Memory B cell (primary cell): Measurements from ENCODE around the gene ZNF785.

Experiments
- ATAC-seq: fragments of 150-1000 bp; cut with Tn5 transposase; 2 replicates; pipeline ENCODE4 v1.10.0; 2021; ENCODE audit warnings: low read depth, mild to moderate bottlenecking, moderate library complexity
- DNase-seq, 2 donors: peaks; one replicate each; pipeline ENCODE4 v3.0.0; 2022; ENCODE audit warnings: low spot score in 2 of 2
- H3K27ac Mint-ChIP-seq: one replicate; pipeline ENCODE4 v1.8.0; 2022; ENCODE audit warnings: mild to moderate bottlenecking, moderate library complexity, mixed read lengths
- H3K27me3 Mint-ChIP-seq: one replicate; pipeline ENCODE4 v1.8.0; 2022; ENCODE audit warnings: mixed read lengths
- H3K36me3 Mint-ChIP-seq: one replicate; pipeline ENCODE4 v1.8.0; 2022; ENCODE audit warnings: mild to moderate bottlenecking, mixed read lengths
- H3K4me1 Mint-ChIP-seq: one replicate; pipeline ENCODE4 v1.8.0; 2022; ENCODE audit warnings: mixed read lengths
- H3K4me3 Mint-ChIP-seq: one replicate; pipeline ENCODE4 v1.8.0; 2022; ENCODE audit warnings: mild to moderate bottlenecking, moderate library complexity, mixed read lengths
- H3K9me3 Mint-ChIP-seq: one replicate; pipeline ENCODE4 v1.8.0; 2022; ENCODE audit warnings: mixed read lengths

The ZNF785 gene

GRCh38 chr16:30533748-30534367, 51.6 kb downstream of the ZNF785 start:
- Mint-ChIP-seq H3K9me3 (no peaks in the 10 kb centered on the region), H3K4me1 (peaks cover 11% of the 10 kb centered on the region), H3K36me3 (no peaks in the 10 kb centered on the region), H3K27ac (peak overlapping the region; percentile 99), H3K27me3 (no peaks in the 10 kb centered on the region), H3K4me3 (peak overlapping the region; percentile 100)
- DNase-seq (peak in 1 of 2 donors; percentile 29), ATAC-seq (no peak)

GRCh38 chr16:30533146-30533522, 52.4 kb downstream of the ZNF785 start:
- peak overlapping the region; percentile 83 for H3K4me3 Mint-ChIP-seq
- H3K9me3 Mint-ChIP-seq, result no peaks in the 10 kb centered on the region
- H3K36me3 Mint-ChIP-seq, result no peaks in the 10 kb centered on the region
- peak overlapping the region; percentile 7 for H3K27ac Mint-ChIP-seq
- ATAC-seq (no peak), DNase-seq (no peak)
- peaks cover 15% of the 10 kb centered on the region for H3K4me1 Mint-ChIP-seq
- H3K27me3 Mint-ChIP-seq, result no peaks in the 10 kb centered on the region

- H3K4me1 Mint-ChIP-seq, result peaks cover 20% of the 10 kb centered on the region
- DNase-seq (no peak), ATAC-seq (no peak)
- no peak overlapping the region for H3K27ac Mint-ChIP-seq
- no peaks in the 10 kb centered on the region for H3K9me3 Mint-ChIP-seq
- H3K27me3 Mint-ChIP-seq, result no peaks in the 10 kb centered on the region
- H3K36me3 Mint-ChIP-seq, result no peaks in the 10 kb centered on the region
- peak overlapping the region; percentile 24 for H3K4me3 Mint-ChIP-seq
These were observed 53.0 kb downstream of the ZNF785 start for GRCh38 chr16:30532285-30533145.
